GM18505 (cell line): ENCODE measurements around the gene STAMBP.
"Not testable (repeated sequence)": the region's sequence is repeated elsewhere in the genome, so short reads cannot be mapped to it uniquely, and the experiment has no call there.

Source experiments
- ATAC-seq: cut with Tn5 transposase; IDR thresholded peaks from one replicate; pipeline ENCODE4 v1.9.1; 2021; ENCODE audit not compliant: unreplicated experiment
- POLR2A ChIP-seq: IDR thresholded peaks from 4 replicates; pipeline ENCODE4 v1.6.1; 2011; ENCODE audit warnings: borderline replicate concordance; ENCODE audit not compliant: insufficient read depth, insufficient read length; ENCODE audit errors: extremely low read depth

The STAMBP gene

GRCh38 chr2:73897240-73897583, 68.5 kb downstream of the STAMBP start:
- TF ChIP-seq POLR2A = no peak
- no peak for ATAC-seq

GRCh38 chr2:73897934-73898333, 69.2 kb downstream of the STAMBP start:
- no peak for ATAC-seq
- TF ChIP-seq POLR2A = no peak

- no peak for ATAC-seq
- no peak for TF ChIP-seq POLR2A
Measured at GRCh38 chr2:73899801-73900336, 71.1 kb downstream of the STAMBP start.

- TF ChIP-seq POLR2A = no peak
- no peak for ATAC-seq
Measured at GRCh38 chr2:73901143-73901542, 72.4 kb downstream of the STAMBP start.

GRCh38 chr2:73902284-73902683, 73.5 kb downstream of the STAMBP start:
- no peak for TF ChIP-seq POLR2A
- ATAC-seq = no peak

- no peak for TF ChIP-seq POLR2A
- no peak for ATAC-seq
Measured at GRCh38 chr2:73903313-73903712, 74.6 kb downstream of the STAMBP start.

GRCh38 chr2:73903949-73904613, 75.3 kb downstream of the STAMBP start:
- ATAC-seq = not testable (repeated sequence)

- no peak for TF ChIP-seq POLR2A
- no peak for ATAC-seq
Measured at GRCh38 chr2:73904952-73905351, 76.2 kb downstream of the STAMBP start.

- no peak for ATAC-seq
- no peak for TF ChIP-seq POLR2A
Measured at GRCh38 chr2:73906847-73907505, 78.2 kb downstream of the STAMBP start.

- ATAC-seq = no peak
- no peak for TF ChIP-seq POLR2A
Measured at GRCh38 chr2:73907840-73908452, 79.2 kb downstream of the STAMBP start.

GRCh38 chr2:73908689-73909652, 80.2 kb downstream of the STAMBP start:
- ATAC-seq = no peak
- TF ChIP-seq POLR2A = no peak

GRCh38 chr2:73910873-73911547, 82.2 kb downstream of the STAMBP start:
- ATAC-seq = no peak
- TF ChIP-seq POLR2A = no peak
